Measurements from ENCODE around the gene INPP4B.

The INPP4B gene

GRCh38 chr4:142700531-142700930 lies 145.6 kb downstream of the INPP4B start:
- Histone ChIP-seq H3K79me2 (ENCODE audit: control insufficient read depth, insufficient read depth, low read length) (no peaks in the 10 kb centered on the region), H2BK120ac (ENCODE audit: low read depth, low read length) (no peak overlapping the region), H3K9ac (ENCODE audit: low read length) (no peak overlapping the region), H3K79me1 (ENCODE audit: low read length) (no peaks in the 10 kb centered on the region), H3K4me3 (ENCODE audit: low read length) (no peak overlapping the region), H3K56ac (ENCODE audit: low read length) (no peak overlapping the region), H3K4me1 (ENCODE audit: control insufficient read depth, low read depth, low read length) (no peaks in the 10 kb centered on the region), H3K18ac (ENCODE audit: low read length) (no peak overlapping the region), H2AK5ac (ENCODE audit: low read length) (no peak overlapping the region), H3K23ac (ENCODE audit: low read length) (no peak overlapping the region), H4K8ac (ENCODE audit: low read depth, low read length) (no peak overlapping the region), H4K5ac (ENCODE audit: low read length) (no peak overlapping the region), H3K4me2 (ENCODE audit: low read length) (no peak overlapping the region), H2BK15ac (replicated peaks; ENCODE audit: low read depth) (no peak overlapping the region), H3K27ac (ENCODE audit: low read depth, low read length) (no peak overlapping the region), H3K4ac (ENCODE audit: low read depth, low read length) (no peak overlapping the region), H2BK5ac (ENCODE audit: low read length) (no peak overlapping the region), H3K27me3 (ENCODE audit: insufficient read depth, low read length, poor library complexity) (no peaks in the 10 kb centered on the region), H3K36me3 (ENCODE audit: control insufficient read depth, insufficient read depth, low read length) (no peaks in the 10 kb centered on the region)
- no peak for DNase-seq

GRCh38 chr4:142698552-142698951 lies 147.5 kb downstream of the INPP4B start:
- H3K27me3 ChIP-seq (ENCODE audit: insufficient read depth, low read length, poor library complexity), result no peaks in the 10 kb centered on the region
- H3K9ac ChIP-seq (ENCODE audit: low read length), result no peak overlapping the region
- H2BK5ac ChIP-seq (ENCODE audit: low read length), result no peak overlapping the region
- no CpG with 5 or more reads among the region's 1 CpG for WGBS (ENCODE audit: extremely low coverage, insufficient coverage, low lambda C conversion rate)
- H3K4me1 ChIP-seq (ENCODE audit: control insufficient read depth, low read depth, low read length), result no peaks in the 10 kb centered on the region
- no peaks in the 10 kb centered on the region for H3K36me3 ChIP-seq (ENCODE audit: control insufficient read depth, insufficient read depth, low read length)
- no peak overlapping the region for H2AK5ac ChIP-seq (ENCODE audit: low read length)
- no peak overlapping the region for H3K23ac ChIP-seq (ENCODE audit: low read length)
- H3K4me3 ChIP-seq (ENCODE audit: low read length), result no peak overlapping the region
- no peak overlapping the region for H3K56ac ChIP-seq (ENCODE audit: low read length)
- H4K5ac ChIP-seq (ENCODE audit: low read length), result no peak overlapping the region
- H4K8ac ChIP-seq (ENCODE audit: low read depth, low read length), result no peak overlapping the region
- no peak overlapping the region for H2BK15ac ChIP-seq (replicated peaks; ENCODE audit: low read depth)
- H3K4ac ChIP-seq (ENCODE audit: low read depth, low read length), result no peak overlapping the region
- H2BK120ac ChIP-seq (ENCODE audit: low read depth, low read length), result no peak overlapping the region
- H3K79me2 ChIP-seq (ENCODE audit: control insufficient read depth, insufficient read depth, low read length), result no peaks in the 10 kb centered on the region
- no peak overlapping the region for H3K4me2 ChIP-seq (ENCODE audit: low read length)
- DNase-seq, result peak; percentile 2
- H3K27ac ChIP-seq (ENCODE audit: low read depth, low read length), result no peak overlapping the region
- no peaks in the 10 kb centered on the region for H3K79me1 ChIP-seq (ENCODE audit: low read length)
- H3K18ac ChIP-seq (ENCODE audit: low read length), result no peak overlapping the region

GRCh38 chr4:142697928-142698327 lies 148.2 kb downstream of the INPP4B start:
- no peak overlapping the region for H3K9ac ChIP-seq (ENCODE audit: low read length)
- no peak overlapping the region for H2BK5ac ChIP-seq (ENCODE audit: low read length)
- H3K4me3 ChIP-seq (ENCODE audit: low read length), result no peak overlapping the region
- H3K36me3 ChIP-seq (ENCODE audit: control insufficient read depth, insufficient read depth, low read length), result no peaks in the 10 kb centered on the region
- H4K8ac ChIP-seq (ENCODE audit: low read depth, low read length), result no peak overlapping the region
- H3K4ac ChIP-seq (ENCODE audit: low read depth, low read length), result no peak overlapping the region
- no peak overlapping the region for H2AK5ac ChIP-seq (ENCODE audit: low read length)
- no peak overlapping the region for H2BK15ac ChIP-seq (replicated peaks; ENCODE audit: low read depth)
- no peak overlapping the region for H3K27ac ChIP-seq (ENCODE audit: low read depth, low read length)
- H3K27me3 ChIP-seq (ENCODE audit: insufficient read depth, low read length, poor library complexity), result no peaks in the 10 kb centered on the region
- no peak overlapping the region for H3K18ac ChIP-seq (ENCODE audit: low read length)
- no peak overlapping the region for H3K23ac ChIP-seq (ENCODE audit: low read length)
- no peaks in the 10 kb centered on the region for H3K4me1 ChIP-seq (ENCODE audit: control insufficient read depth, low read depth, low read length)
- H2BK120ac ChIP-seq (ENCODE audit: low read depth, low read length), result no peak overlapping the region
- H3K4me2 ChIP-seq (ENCODE audit: low read length), result no peak overlapping the region
- no peaks in the 10 kb centered on the region for H3K79me1 ChIP-seq (ENCODE audit: low read length)
- DNase-seq, result no peak
- no CpG with 5 or more reads among the region's 1 CpG for WGBS (ENCODE audit: extremely low coverage, insufficient coverage, low lambda C conversion rate)
- no peaks in the 10 kb centered on the region for H3K79me2 ChIP-seq (ENCODE audit: control insufficient read depth, insufficient read depth, low read length)
- H4K5ac ChIP-seq (ENCODE audit: low read length), result no peak overlapping the region
- H3K56ac ChIP-seq (ENCODE audit: low read length), result no peak overlapping the region

- H3K4ac ChIP-seq (ENCODE audit: low read depth, low read length), result no peak overlapping the region
- H2BK15ac ChIP-seq (replicated peaks; ENCODE audit: low read depth), result no peak overlapping the region
- no peak overlapping the region for H2AK5ac ChIP-seq (ENCODE audit: low read length)
- H3K27ac ChIP-seq (ENCODE audit: low read depth, low read length), result no peak overlapping the region
- H3K9ac ChIP-seq (ENCODE audit: low read length), result no peak overlapping the region
- no peak overlapping the region for H3K23ac ChIP-seq (ENCODE audit: low read length)
- no peak overlapping the region for H4K5ac ChIP-seq (ENCODE audit: low read length)
- H3K4me1 ChIP-seq (ENCODE audit: control insufficient read depth, low read depth, low read length), result no peaks in the 10 kb centered on the region
- H3K27me3 ChIP-seq (ENCODE audit: insufficient read depth, low read length, poor library complexity), result no peaks in the 10 kb centered on the region
- no peaks in the 10 kb centered on the region for H3K36me3 ChIP-seq (ENCODE audit: control insufficient read depth, insufficient read depth, low read length)
- no peak overlapping the region for H3K4me3 ChIP-seq (ENCODE audit: low read length)
- no peak overlapping the region for H3K56ac ChIP-seq (ENCODE audit: low read length)
- H2BK120ac ChIP-seq (ENCODE audit: low read depth, low read length), result no peak overlapping the region
- WGBS (ENCODE audit: extremely low coverage, insufficient coverage, low lambda C conversion rate), result no CpG with 5 or more reads among the region's 2 CpGs
- no peak overlapping the region for H3K4me2 ChIP-seq (ENCODE audit: low read length)
- no peak overlapping the region for H2BK5ac ChIP-seq (ENCODE audit: low read length)
- no peaks in the 10 kb centered on the region for H3K79me2 ChIP-seq (ENCODE audit: control insufficient read depth, insufficient read depth, low read length)
- no peak overlapping the region for H3K18ac ChIP-seq (ENCODE audit: low read length)
- no peaks in the 10 kb centered on the region for H3K79me1 ChIP-seq (ENCODE audit: low read length)
- no peak overlapping the region for H4K8ac ChIP-seq (ENCODE audit: low read depth, low read length)
- no peak for DNase-seq
Observed at GRCh38 chr4:142697320-142697719, 148.8 kb downstream of the INPP4B start.

GRCh38 chr4:142696334-142697122 lies 149.6 kb downstream of the INPP4B start:
- H3K79me1 ChIP-seq (ENCODE audit: low read length), result no peaks in the 10 kb centered on the region
- no peaks in the 10 kb centered on the region for H3K4me1 ChIP-seq (ENCODE audit: control insufficient read depth, low read depth, low read length)
- no peak overlapping the region for H2AK5ac ChIP-seq (ENCODE audit: low read length)
- H4K8ac ChIP-seq (ENCODE audit: low read depth, low read length), result no peak overlapping the region
- no peak overlapping the region for H3K27ac ChIP-seq (ENCODE audit: low read depth, low read length)
- no peak overlapping the region for H3K9ac ChIP-seq (ENCODE audit: low read length)
- WGBS (ENCODE audit: extremely low coverage, insufficient coverage, low lambda C conversion rate), result no CpG with 5 or more reads among the region's 3 CpGs
- no peaks in the 10 kb centered on the region for H3K79me2 ChIP-seq (ENCODE audit: control insufficient read depth, insufficient read depth, low read length)
- no peak for DNase-seq
- H3K36me3 ChIP-seq (ENCODE audit: control insufficient read depth, insufficient read depth, low read length), result no peaks in the 10 kb centered on the region
- no peak overlapping the region for H3K23ac ChIP-seq (ENCODE audit: low read length)
- H3K56ac ChIP-seq (ENCODE audit: low read length), result no peak overlapping the region
- H3K27me3 ChIP-seq (ENCODE audit: insufficient read depth, low read length, poor library complexity), result no peaks in the 10 kb centered on the region
- no peak overlapping the region for H3K4me3 ChIP-seq (ENCODE audit: low read length)
- no peak overlapping the region for H3K4ac ChIP-seq (ENCODE audit: low read depth, low read length)
- no peak overlapping the region for H3K4me2 ChIP-seq (ENCODE audit: low read length)
- no peak overlapping the region for H2BK15ac ChIP-seq (replicated peaks; ENCODE audit: low read depth)
- H2BK5ac ChIP-seq (ENCODE audit: low read length), result no peak overlapping the region
- H4K5ac ChIP-seq (ENCODE audit: low read length), result no peak overlapping the region
- no peak overlapping the region for H3K18ac ChIP-seq (ENCODE audit: low read length)
- no peak overlapping the region for H2BK120ac ChIP-seq (ENCODE audit: low read depth, low read length)
